SK-N-SH (cell line): Measurements from ENCODE around the gene C15orf61. TPM values are rescaled to one million over a fixed set of nuclear protein-coding genes. Genes with fewer than 3 reads are reported as not detected.

ENCODE experiments used
- CTCF ChIA-PET: fragments of 300-600, 350-600 bp; formaldehyde crosslinking; extraction: SDS; loops from one replicate; lab custom pipeline; 2021; lab: Yijun Ruan, JAX
- POLR2A ChIA-PET: fragments of 350-600 bp; sonication (Branson Sonifier 250); formaldehyde crosslinking; extraction: SDS; loops from one replicate; lab custom pipeline; 2020; ENCODE audit warnings: antibody characterized with exemption, inconsistent platforms; lab: Yijun Ruan, JAX
- DNase-seq: peaks from one replicate; pipeline ENCODE4 v3.0.0; 2012
- H2AFZ ChIP-seq: fragments of 200-600 bp; sonication (generic); 2 replicates; pipeline ENCODE4 v1.8.1; 2016; ENCODE audit warnings: antibody characterized with exemption, mild to moderate bottlenecking, low read depth
- H3F3A ChIP-seq: fragments of 200-600 bp; sonication (generic); replicated peaks from 2 replicates; pipeline ENCODE3; 2016; ENCODE audit warnings: antibody characterized with exemption, mild to moderate bottlenecking; ENCODE audit not compliant: insufficient read depth
- H3K27ac ChIP-seq, 2 experiments: fragments of 200-500 bp in 1 of 2; fragments of 200-600 bp in 1 of 2; sonication (Bioruptor generic) in 1 of 2; sonication (generic), shearing (Covaris generic) in 1 of 2; 2 replicates each; pipeline versions ENCODE4 v1.5.1 to v1.6.1; 2014 to 2016; ENCODE audit warnings: low read depth in 2 of 2, inconsistent platforms in 1 of 2, low read length in 1 of 2, mild to moderate bottlenecking in 1 of 2, mixed read lengths in 1 of 2
- H3K27me3 ChIP-seq: fragments of 200-600 bp; sonication (generic), shearing (Covaris generic); 2 replicates; pipeline ENCODE4 v1.6.1; 2016; ENCODE audit warnings: mixed run types; ENCODE audit not compliant: insufficient read depth
- H3K36me3 ChIP-seq, 2 experiments: fragments of 200-500 bp in 1 of 2; fragments of 200-600 bp in 1 of 2; sonication (Bioruptor generic) in 1 of 2; sonication (generic) in 1 of 2; replicated peaks in 1 of 2; 2 replicates each; pipeline versions ENCODE3 to v1.5.1; 2014 to 2016; ENCODE audit warnings: low read length in 1 of 2, mild to moderate bottlenecking in 1 of 2; ENCODE audit not compliant: insufficient read depth in 2 of 2, control insufficient read depth in 1 of 2
- H3K4me1 ChIP-seq, 2 experiments: fragments of 200-500 bp in 1 of 2; fragments of 200-600 bp in 1 of 2; sonication (Bioruptor generic) in 1 of 2; sonication (generic), shearing (Covaris generic) in 1 of 2; 2 replicates each; pipeline versions ENCODE4 v1.5.1 to v1.6.1; 2014 to 2016; ENCODE audit warnings: low read depth in 1 of 2, low read length in 1 of 2, mixed run types in 1 of 2; ENCODE audit not compliant: insufficient read depth in 2 of 2, control insufficient read depth in 1 of 2
- H3K4me2 ChIP-seq: fragments of 200-600 bp; sonication (generic), shearing (Covaris generic); 2 replicates; pipeline ENCODE4 v1.6.1; 2017; ENCODE audit warnings: mixed run types
- H3K4me3 ChIP-seq, 2 experiments: fragments of 200-500 bp in 1 of 2; fragments of 200-600 bp in 1 of 2; sonication (Bioruptor generic) in 1 of 2; sonication (generic), shearing (Covaris generic) in 1 of 2; 2 replicates each; pipeline versions ENCODE4 v1.5.1 to v1.8.1; 2014 to 2016; ENCODE audit warnings: low read depth in 2 of 2, inconsistent platforms in 1 of 2, low read length in 1 of 2, mild to moderate bottlenecking in 1 of 2, mixed read lengths in 1 of 2, moderate library complexity in 1 of 2
- H3K79me2 ChIP-seq: fragments of 200-600 bp; sonication (generic); 2 replicates; pipeline ENCODE4 v1.8.1; 2017; ENCODE audit warnings: mild to moderate bottlenecking; ENCODE audit not compliant: insufficient read depth
- H3K9ac ChIP-seq: fragments of 200-600 bp; sonication (generic); 2 replicates; pipeline ENCODE4 v1.6.1; 2017; ENCODE audit warnings: mixed run types
- H3K9me2 ChIP-seq: fragments of 200-600 bp; sonication (generic); 2 replicates; pipeline ENCODE4 v1.6.1; 2017; ENCODE audit warnings: mixed run types
- H3K9me3 ChIP-seq: fragments of 200-600 bp; sonication (generic); 2 replicates; pipeline ENCODE4 v1.6.1; 2017; ENCODE audit warnings: mixed run types, mild to moderate bottlenecking, moderate library complexity
- H4K20me1 ChIP-seq: fragments of 200-600 bp; sonication (generic); 2 replicates; pipeline ENCODE4 v1.6.1; 2017; ENCODE audit warnings: mild to moderate bottlenecking, mixed run types; ENCODE audit not compliant: insufficient read depth
- CHD2 ChIP-seq: fragments of 150-350 bp; IDR thresholded peaks from 2 replicates; pipeline ENCODE4 v1.6.1; 2018; ENCODE audit warnings: low read length; ENCODE audit not compliant: partially characterized antibody
- ELF1 ChIP-seq: IDR thresholded peaks from 2 replicates; pipeline ENCODE4 v1.4.0; 2012
- EP300 ChIP-seq, 2 experiments: IDR thresholded peaks; 2 replicates each; pipeline versions ENCODE4 v1.4.0 to v1.6.1; 2012; ENCODE audit warnings: borderline replicate concordance in 1 of 2, low read depth in 1 of 2, low read length in 1 of 2
- EZH2phosphoT487 ChIP-seq: fragments of 200-600 bp; sonication (generic); IDR thresholded peaks from 2 replicates; pipeline ENCODE4 v1.6.1; 2017; ENCODE audit warnings: low read depth, mixed run types, mild to moderate bottlenecking, antibody characterized with exemption, moderate library complexity, borderline replicate concordance
- FOSL2 ChIP-seq: IDR thresholded peaks from 2 replicates; pipeline ENCODE4 v1.4.0; 2012; ENCODE audit warnings: low read depth, mild to moderate bottlenecking, moderate library complexity, borderline replicate concordance
- FOXJ3 ChIP-seq: sonication (generic); formaldehyde crosslinking; IDR thresholded peaks from 2 replicates; pipeline ENCODE4 v1.5.1; 2020; ENCODE audit warnings: mild to moderate bottlenecking, missing genetic modification reagents
- GABPA ChIP-seq: IDR thresholded peaks from 2 replicates; pipeline ENCODE4 v1.4.0; 2012; ENCODE audit warnings: low read depth, mild to moderate bottlenecking
- JUND ChIP-seq: IDR thresholded peaks from 2 replicates; pipeline ENCODE4 v1.4.0; 2012
- PBX3 ChIP-seq: IDR thresholded peaks from 2 replicates; pipeline ENCODE4; 2012
- TCF12 ChIP-seq: IDR thresholded peaks from 2 replicates; pipeline ENCODE4 v1.4.0; 2012
- USF1 ChIP-seq: IDR thresholded peaks from 2 replicates; pipeline ENCODE4 v1.4.0; 2012; ENCODE audit warnings: low read depth, borderline replicate concordance
- WGBS: methylation state at CpG from one replicate; pipeline ENCODE4 v1.1.6; 2017; ENCODE audit warnings: low lambda C conversion rate; 5-methylcytosine and 5-hydroxymethylcytosine counted together
- polyA plus RNA-seq, 3 experiments: library from polyadenylated mRNA; depleted of rRNA; stranded (reverse); fragments of >200 nt; gene quantifications; 2 replicates each; pipeline ENCODE4 v1.2.3, GENCODE V29; 2012
- TF ChIP-seq, protein P1 (sequence below): fragments of 150-350 bp; IDR thresholded peaks from 2 replicates; pipeline ENCODE4 v1.6.1; 2017; ENCODE audit warnings: antibody characterized with exemption, low read length, low read depth, borderline replicate concordance
- TF ChIP-seq, protein P2 (sequence below): fragments of 150-350 bp; IDR thresholded peaks from 2 replicates; pipeline ENCODE4 v1.6.1; 2016; ENCODE audit warnings: mild to moderate bottlenecking, low read depth, low read length

C15orf61 gene
- polyA plus RNA-seq, 1 of the 3 experiments (the other 2 are of a cell fraction) = 4.0 TPM

GRCh38 chr15:67521029-67521782 lies at the start of gene C15orf61 (continued):
- TF ChIP-seq PBX3 = no peak
- TF ChIP-seq, all 33 proteins: peak for 11

DNA sequence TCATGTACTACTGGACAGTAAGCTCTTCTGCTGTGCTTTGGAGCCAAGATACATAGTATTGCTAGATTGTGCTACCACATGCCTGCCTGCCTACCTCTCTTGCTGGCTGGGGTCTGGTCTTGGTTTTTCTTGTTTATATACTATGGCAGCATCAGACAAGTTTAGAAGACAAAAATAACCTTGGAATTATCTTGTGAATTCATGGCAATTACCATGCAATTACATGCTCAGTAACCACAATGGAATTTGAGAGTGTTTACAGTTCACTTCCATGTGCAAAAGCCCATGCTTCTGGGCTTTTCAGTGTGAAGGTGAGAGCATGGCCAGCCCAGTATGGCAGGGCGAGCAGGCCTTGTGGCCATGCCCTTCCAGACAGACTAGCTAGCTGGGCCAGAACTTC lies 48.0 kb upstream of the C15orf61 start:
- H3K4me2 ChIP-seq = no peak overlapping the region
- ChIA-PET POLR2A (no interaction called here), CTCF (interaction anchor here (1.0 to 2.6 kb wide), 3 partner anchors 13 to 28 kb away, joined by 3 to 12 read pairs (median 4); no protein-coding TSS in a partner anchor)
- WGBS = 80% methylated on average over 1 of the region's 1 CpG
- H3K4me1 ChIP-seq = no peaks in the 10 kb centered on the region; a peak in 1 of 4 replicates
- no peak overlapping the region for H3K4me3 ChIP-seq
- no peaks in the 10 kb centered on the region for H3K36me3 ChIP-seq
- H3K27ac ChIP-seq = no peak overlapping the region
- H2AFZ ChIP-seq = no peak overlapping the region
- no peaks in the 10 kb centered on the region for H3K9me3 ChIP-seq
- H3K79me2 ChIP-seq = no peaks in the 10 kb centered on the region
- no peaks in the 10 kb centered on the region for H4K20me1 ChIP-seq
- H3K27me3 ChIP-seq = no peaks in the 10 kb centered on the region
- DNase-seq = no peak
- H3F3A ChIP-seq = no peaks in the 10 kb centered on the region
- H3K9ac ChIP-seq = no peak overlapping the region
- TF ChIP-seq TCF12 = no peak
- no peak for TF ChIP-seq ELF1
- no peak for TF ChIP-seq JUND
- no peak for TF ChIP-seq GABPA
- TF ChIP-seq USF1 = no peak
- TF ChIP-seq, protein P1, sequence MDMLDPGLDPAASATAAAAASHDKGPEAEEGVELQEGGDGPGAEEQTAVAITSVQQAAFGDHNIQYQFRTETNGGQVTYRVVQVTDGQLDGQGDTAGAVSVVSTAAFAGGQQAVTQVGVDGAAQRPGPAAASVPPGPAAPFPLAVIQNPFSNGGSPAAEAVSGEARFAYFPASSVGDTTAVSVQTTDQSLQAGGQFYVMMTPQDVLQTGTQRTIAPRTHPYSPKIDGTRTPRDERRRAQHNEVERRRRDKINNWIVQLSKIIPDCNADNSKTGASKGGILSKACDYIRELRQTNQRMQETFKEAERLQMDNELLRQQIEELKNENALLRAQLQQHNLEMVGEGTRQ = no peak
- no peak for TF ChIP-seq PBX3
- no peak for TF ChIP-seq EP300 (IDR thresholded peaks at IDR 0.05; ENCODE audit: borderline replicate concordance in 1 of 2, low read depth in 1 of 2, low read length in 1 of 2)
- TF ChIP-seq, protein P2, sequence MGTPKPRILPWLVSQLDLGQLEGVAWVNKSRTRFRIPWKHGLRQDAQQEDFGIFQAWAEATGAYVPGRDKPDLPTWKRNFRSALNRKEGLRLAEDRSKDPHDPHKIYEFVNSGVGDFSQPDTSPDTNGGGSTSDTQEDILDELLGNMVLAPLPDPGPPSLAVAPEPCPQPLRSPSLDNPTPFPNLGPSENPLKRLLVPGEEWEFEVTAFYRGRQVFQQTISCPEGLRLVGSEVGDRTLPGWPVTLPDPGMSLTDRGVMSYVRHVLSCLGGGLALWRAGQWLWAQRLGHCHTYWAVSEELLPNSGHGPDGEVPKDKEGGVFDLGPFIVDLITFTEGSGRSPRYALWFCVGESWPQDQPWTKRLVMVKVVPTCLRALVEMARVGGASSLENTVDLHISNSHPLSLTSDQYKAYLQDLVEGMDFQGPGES = no peak
- no peak for TF ChIP-seq CHD2
- no peak for TF ChIP-seq FOSL2
- no peak for TF ChIP-seq FOXJ3 (CRISPR knock-in tag)
- no peak for TF ChIP-seq EZH2phosphoT487
- no peaks in the 10 kb centered on the region for H3K9me2 ChIP-seq
